Thyroid gland (tissue), 4 donors: ENCODE data around the gene DHPS. TPM values are rescaled to one million over a fixed set of nuclear protein-coding genes. Genes with fewer than 3 reads are reported as not detected.

ENCODE experiments used
- DNase-seq, 2 donors: peaks; one replicate each; pipeline ENCODE4 v3.0.0-alpha.2; 2019
- H3K27ac ChIP-seq, 3 donors: fragments of 200-600 bp; sonication (generic); 1 replicate in 2 of 3; 2 replicates in 1 of 3; pipeline ENCODE4 v1.5.1; 2016 to 2019; ENCODE audit warnings: mild to moderate bottlenecking in 1 of 3, moderate library complexity in 1 of 3
- H3K27me3 ChIP-seq: fragments of 200-600 bp; sonication (generic); one replicate; pipeline ENCODE4 v1.5.1; 2019
- H3K36me3 ChIP-seq, 2 donors: fragments of 200-600 bp; sonication (generic); one replicate each; pipeline ENCODE4 v1.5.1; 2016 to 2019
- H3K4me1 ChIP-seq, 2 donors: fragments of 200-600 bp; sonication (generic); one replicate each; pipeline ENCODE4 v1.5.1; 2017 to 2019
- H3K4me3 ChIP-seq, 3 donors: fragments of 200-600 bp; sonication (generic); replicated peaks in 1 of 3; 1 replicate in 2 of 3; 2 replicates in 1 of 3; pipeline ENCODE4 v1.5.1; 2016; ENCODE audit warnings: mild to moderate bottlenecking in 1 of 3
- H3K9me3 ChIP-seq: fragments of 200-600 bp; sonication (generic); one replicate; pipeline ENCODE4 v1.5.1; 2017
- POLR2A ChIP-seq, 2 donors: fragments of 450-650 bp; IDR thresholded peaks; one replicate each; pipeline ENCODE4 v1.6.1; 2017; ENCODE audit warnings: antibody characterized with exemption in 2 of 2, mild to moderate bottlenecking in 2 of 2, moderate library complexity in 1 of 2
- whole genome bisulfite sequencing, 2 donors: methylation state at CpG; one replicate each; pipeline ENCODE4 v1.1.5; 2017; 5-methylcytosine and 5-hydroxymethylcytosine counted together
- intact Hi-C: fragments of 100-400 bp; cut with DNase I; formaldehyde crosslinking; loops from one replicate; pipeline ENCODE4 v1.15.1; 2023
- total RNA-seq, 4 donors: library from RNA; depleted of rRNA; stranded (reverse); fragments of >200 nt; gene quantifications; one replicate each; pipeline ENCODE4 v1.2.3, GENCODE V29; 2016
- TF ChIP-seq, protein P1 (sequence below), 6 experiments: fragments of 200-600 bp in 3 of 6; fragments of 450-650 bp in 3 of 6; sonication (generic) in 3 of 6; IDR thresholded peaks; one replicate each; pipeline ENCODE4 v1.5.1; 2016 to 2019; ENCODE audit warnings: antibody characterized with exemption in 6 of 6, mild to moderate bottlenecking in 2 of 6, inconsistent platforms in 1 of 6, moderate library complexity in 1 of 6

Gene DHPS
- total RNA-seq, 4 donors from 2014 or later, result 105 to 122 (median 115) TPM

DNA sequence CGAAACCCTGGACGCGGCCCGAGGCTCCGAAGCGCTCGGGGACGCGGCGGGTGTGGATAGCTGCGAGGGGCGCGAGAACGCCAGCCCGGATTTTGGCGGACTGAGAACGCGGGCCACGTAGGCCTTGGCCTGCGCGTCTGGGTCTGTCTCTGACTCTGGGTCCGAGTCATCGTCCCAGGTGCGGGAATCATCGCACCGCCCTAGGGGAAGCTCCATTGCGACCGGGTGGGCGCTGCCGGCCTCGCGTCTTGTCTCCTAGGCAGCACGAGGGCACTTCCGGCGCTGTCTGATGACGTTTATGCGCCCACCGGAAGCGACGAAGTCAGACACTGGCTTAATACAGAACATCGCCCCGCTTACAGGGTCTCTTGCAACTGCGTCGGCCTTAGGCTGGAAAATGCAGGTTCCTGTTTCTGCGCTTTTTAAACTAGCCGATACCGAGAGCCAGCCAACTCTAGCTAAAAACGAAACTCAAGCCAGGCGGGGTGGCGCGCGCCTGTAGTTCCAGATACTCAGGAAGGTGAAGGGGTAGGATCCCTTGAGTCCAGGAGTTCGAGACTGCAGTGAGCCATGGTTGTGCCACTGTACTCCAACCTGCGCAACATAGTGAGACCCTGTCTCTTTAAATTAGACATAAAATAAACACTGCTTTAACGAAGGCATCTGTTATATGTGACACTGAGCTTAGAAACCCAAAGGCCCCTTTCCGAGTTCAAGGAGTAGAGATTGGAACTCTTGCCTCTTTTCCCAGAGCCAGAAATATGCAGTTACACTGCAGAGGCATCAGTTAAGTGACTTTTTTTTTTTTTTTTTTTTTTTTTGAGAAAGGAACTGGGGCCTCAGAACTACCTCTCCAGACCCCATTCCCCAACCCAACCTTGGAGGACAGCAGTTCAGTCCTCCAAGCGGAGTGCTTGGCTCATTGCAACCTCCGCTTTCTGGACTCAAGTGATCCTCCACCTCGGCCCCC, 15.0 kb upstream of the DHPS start, which contains the start of gene FBXW9:
Gene FBXW9 (minus strand): TSS at position 266 of the 970 bp plus-strand sequence. CDS start 50 bp downstream, at position 216.
- TF ChIP-seq, protein P1, sequence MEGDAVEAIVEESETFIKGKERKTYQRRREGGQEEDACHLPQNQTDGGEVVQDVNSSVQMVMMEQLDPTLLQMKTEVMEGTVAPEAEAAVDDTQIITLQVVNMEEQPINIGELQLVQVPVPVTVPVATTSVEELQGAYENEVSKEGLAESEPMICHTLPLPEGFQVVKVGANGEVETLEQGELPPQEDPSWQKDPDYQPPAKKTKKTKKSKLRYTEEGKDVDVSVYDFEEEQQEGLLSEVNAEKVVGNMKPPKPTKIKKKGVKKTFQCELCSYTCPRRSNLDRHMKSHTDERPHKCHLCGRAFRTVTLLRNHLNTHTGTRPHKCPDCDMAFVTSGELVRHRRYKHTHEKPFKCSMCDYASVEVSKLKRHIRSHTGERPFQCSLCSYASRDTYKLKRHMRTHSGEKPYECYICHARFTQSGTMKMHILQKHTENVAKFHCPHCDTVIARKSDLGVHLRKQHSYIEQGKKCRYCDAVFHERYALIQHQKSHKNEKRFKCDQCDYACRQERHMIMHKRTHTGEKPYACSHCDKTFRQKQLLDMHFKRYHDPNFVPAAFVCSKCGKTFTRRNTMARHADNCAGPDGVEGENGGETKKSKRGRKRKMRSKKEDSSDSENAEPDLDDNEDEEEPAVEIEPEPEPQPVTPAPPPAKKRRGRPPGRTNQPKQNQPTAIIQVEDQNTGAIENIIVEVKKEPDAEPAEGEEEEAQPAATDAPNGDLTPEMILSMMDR (IDR thresholded peaks at IDR 0.05), result peak in 1 of 6 experiments; percentile 7
- TF ChIP-seq POLR2A (IDR thresholded peaks at IDR 0.05), result peak in 1 of 2 donors; percentile 67
- H3K9me3 ChIP-seq, result no peaks in the 10 kb centered on the region
- intact Hi-C loops, result no loop called here

DNA sequence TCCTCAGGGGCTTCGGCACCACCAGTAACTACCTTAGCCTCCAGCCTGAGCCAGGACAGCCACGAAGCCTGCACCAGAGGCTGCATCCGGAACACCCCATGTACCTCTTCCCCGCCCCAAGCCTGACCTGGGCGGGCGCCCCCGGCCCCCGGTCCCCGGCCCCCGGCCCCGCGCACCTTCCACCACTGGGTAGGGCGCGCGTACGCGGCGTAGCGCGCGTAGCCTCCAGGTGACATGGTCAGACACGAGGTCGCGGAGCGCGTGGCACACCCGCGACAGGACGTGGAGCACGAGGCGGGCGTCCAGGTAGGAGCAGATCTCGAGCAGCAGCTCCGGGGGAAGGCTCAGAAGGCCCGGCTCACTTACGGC, 14.3 kb upstream of the DHPS start:
- Histone ChIP-seq H3K4me3 (peak overlapping the region; percentile 86 to 90 (median 87)), H3K4me1 (peaks cover 8 to 16% of the 10 kb centered on the region in 2 donors), H3K9me3 (no peaks in the 10 kb centered on the region), H3K27ac (no peak overlapping the region), H3K27me3 (no peaks in the 10 kb centered on the region), H3K36me3 (peaks cover 3 to 7% of the 10 kb centered on the region in 2 donors)
- DNase-seq, result no peak
- 29 to 33% methylated on average over 2 of the region's 36 CpGs for WGBS, 2 donors
- intact Hi-C loops, result no loop called here
- TF ChIP-seq, protein P1 (IDR thresholded peaks at IDR 0.05), result no peak
- no peak for TF ChIP-seq POLR2A (IDR thresholded peaks at IDR 0.05)

More for the DNA sequence above, 15.0 kb upstream of the DHPS start, which contains the start of gene FBXW9:
- 17 to 21% methylated on average over 17 to 23 of the region's 59 CpGs for WGBS, 2 donors
- Histone ChIP-seq H3K4me1 (peaks cover 8 to 16% of the 10 kb centered on the region in 2 donors), H3K27ac (peak within 1 kb of the TSS; percentile 56 to 78 (median 65)), H3K36me3 (peaks cover 10 to 14% of the 10 kb centered on the region in 2 donors), H3K27me3 (no peaks in the 10 kb centered on the region), H3K4me3 (peak within 1 kb of the TSS; percentile 86 to 90 (median 87))
- DNase-seq, result peak; percentile 95 to 96

DNA sequence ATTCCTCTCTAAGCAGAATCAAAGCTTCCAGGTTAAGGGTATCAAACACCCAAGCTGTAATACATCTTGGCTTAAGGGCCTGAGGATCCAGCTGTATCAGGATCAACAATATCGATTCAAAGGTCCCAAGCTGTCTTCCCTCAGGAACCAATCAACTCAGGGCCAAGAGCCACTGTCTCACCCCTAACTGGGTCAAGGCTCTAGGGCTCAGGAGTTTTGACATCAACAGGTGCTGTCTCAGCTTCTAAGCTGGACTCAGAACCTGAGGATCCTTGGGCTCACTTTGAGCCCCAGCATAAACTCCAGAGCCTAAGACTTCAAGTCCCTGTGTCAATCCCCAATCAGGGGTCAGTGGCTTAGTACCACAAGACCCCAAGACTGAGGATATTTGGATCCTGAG, 13.8 kb upstream of the DHPS start:
- Histone ChIP-seq H3K27me3 (no peaks in the 10 kb centered on the region), H3K27ac (no peak overlapping the region), H3K4me3 (peak overlapping the region in 2 of 3 donors; percentile 86 to 90), H3K4me1 (peaks cover 8 to 16% of the 10 kb centered on the region in 2 donors), H3K36me3 (peaks cover 0 to 3% of the 10 kb centered on the region in 2 donors), H3K9me3 (no peaks in the 10 kb centered on the region)
- intact Hi-C loops, result no loop called here
- no peak for DNase-seq
- WGBS, 2 donors, result 92% methylated on average over 1 of the region's 1 CpG; no CpG with 5 or more reads in 1 of the 2 donors
- TF ChIP-seq, protein P1 (IDR thresholded peaks at IDR 0.05), result no peak
- TF ChIP-seq POLR2A (IDR thresholded peaks at IDR 0.05), result no peak

DNA sequence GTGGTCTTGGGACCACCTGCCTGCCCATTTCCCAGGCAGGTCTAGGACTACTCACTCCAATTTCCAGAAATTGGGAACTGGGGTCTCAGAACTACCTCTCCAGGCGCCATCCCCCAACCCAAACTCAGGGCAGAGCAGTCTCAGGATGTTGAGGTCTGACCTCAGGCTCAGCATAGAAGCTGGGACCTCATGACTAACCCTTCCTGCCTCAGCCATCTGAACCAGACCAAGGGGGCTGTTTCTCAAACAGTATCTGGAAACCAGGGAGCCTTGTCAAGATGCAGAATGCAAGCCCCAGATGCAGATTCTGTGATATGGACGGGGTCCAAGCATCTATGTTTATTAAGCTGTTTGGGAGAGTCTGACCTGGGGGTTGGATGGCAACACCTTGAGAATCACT, 13.4 kb upstream of the DHPS start:
- Histone ChIP-seq H3K4me1 (peaks cover 8 to 16% of the 10 kb centered on the region in 2 donors), H3K36me3 (no peaks in the 10 kb centered on the region), H3K27ac (no peak overlapping the region), H3K4me3 (no peak overlapping the region), H3K9me3 (no peaks in the 10 kb centered on the region), H3K27me3 (no peaks in the 10 kb centered on the region)
- intact Hi-C loops, result no loop called here
- TF ChIP-seq, protein P1 (IDR thresholded peaks at IDR 0.05), result no peak
- TF ChIP-seq POLR2A (IDR thresholded peaks at IDR 0.05), result no peak
- DNase-seq, result no peak
- 77 to 86% methylated on average over 1 to 2 of the region's 2 CpGs for WGBS, 2 donors

DNA sequence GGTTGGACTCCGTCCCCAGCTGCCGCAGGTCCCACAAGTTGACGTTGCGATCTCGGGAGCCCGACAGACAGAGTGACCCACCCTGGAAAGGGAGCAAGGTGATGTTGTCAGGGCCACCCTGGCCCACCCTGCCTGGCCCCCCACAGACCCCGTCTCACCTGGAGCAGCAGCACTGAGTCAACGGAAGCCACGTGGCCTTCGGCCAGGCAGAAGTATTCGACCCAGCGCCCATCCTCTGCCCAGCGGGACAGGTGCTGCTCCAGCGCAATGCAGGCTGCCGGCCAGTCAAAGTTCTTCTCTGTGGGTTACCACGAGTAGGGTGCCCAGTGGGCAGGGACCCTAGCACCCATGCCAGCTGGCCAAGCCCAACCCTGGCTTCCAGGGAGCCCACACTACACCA, 13.0 kb upstream of the DHPS start:
- DNase-seq, result no peak
- H3K27me3 ChIP-seq, result no peaks in the 10 kb centered on the region
- intact Hi-C loops, result no loop called here
- H3K9me3 ChIP-seq, result no peaks in the 10 kb centered on the region
- H3K4me3 ChIP-seq, result no peak overlapping the region
- no peaks in the 10 kb centered on the region for H3K36me3 ChIP-seq
- no peak overlapping the region for H3K27ac ChIP-seq
- peaks cover 8 to 16% of the 10 kb centered on the region in 2 donors for H3K4me1 ChIP-seq
- WGBS, 2 donors, result 95 to 96% methylated on average over 4 to 6 of the region's 16 CpGs
- TF ChIP-seq, protein P1 (IDR thresholded peaks at IDR 0.05), result no peak
- no peak for TF ChIP-seq POLR2A (IDR thresholded peaks at IDR 0.05)
